Thoracic aorta (tissue), 2 donors: Measurements from ENCODE around the gene GPR108. TPM values are rescaled to one million over a fixed set of nuclear protein-coding genes. Genes with fewer than 3 reads are reported as not detected.
A peak's percentile ranks its signal among the peaks of the same experiment; 100 is the strongest.
"Not testable (repeated sequence)": the region's sequence is repeated elsewhere in the genome, so short reads cannot be mapped to it uniquely, and the experiment has no call there.

Experiments
- ATAC-seq: fragments of 150-250 bp; one replicate; pipeline ENCODE4 v1.8.0; 2017; ENCODE audit warnings: low read depth; ENCODE audit not compliant: insufficient number of reproducible peaks, low FRiP score
- DNase-seq: peaks from one replicate; pipeline ENCODE4 v3.0.0-alpha.2; 2020; ENCODE audit warnings: low spot score
- H3K27ac ChIP-seq, 2 donors: fragments of 200-600 bp; sonication (generic); 1 replicate in 1 of 2; 2 replicates in 1 of 2; pipeline ENCODE4 v1.5.1; 2016; ENCODE audit warnings: mild to moderate bottlenecking in 2 of 2, moderate library complexity in 2 of 2
- H3K27me3 ChIP-seq: fragments of 200-600 bp; sonication (generic); replicated peaks from 2 replicates; pipeline ENCODE4 v1.6.0; 2016; ENCODE audit warnings: mild to moderate bottlenecking; ENCODE audit not compliant: insufficient read depth
- H3K36me3 ChIP-seq: fragments of 200-600 bp; sonication (generic); one replicate; pipeline ENCODE4 v1.5.1; 2016
- H3K4me1 ChIP-seq, 2 donors: fragments of 200-600 bp; sonication (generic); 1 replicate in 1 of 2; 2 replicates in 1 of 2; pipeline versions ENCODE4 v1.5.1 to v1.6.0; 2016; ENCODE audit warnings: low read depth in 2 of 2, mild to moderate bottlenecking in 1 of 2; ENCODE audit not compliant: control insufficient read depth in 1 of 2
- H3K4me3 ChIP-seq: fragments of 200-600 bp; sonication (generic); 2 replicates; pipeline ENCODE4 v1.5.1; 2016; ENCODE audit warnings: mild to moderate bottlenecking
- H3K9me3 ChIP-seq: fragments of 200-600 bp; sonication (generic); 2 replicates; pipeline ENCODE4 v1.5.1; 2016
- CTCF ChIP-seq: fragments of 200-600 bp; sonication (generic); IDR thresholded peaks from one replicate; pipeline ENCODE4 v1.5.1; 2019; ENCODE audit warnings: antibody characterized with exemption
- total RNA-seq, 2 donors: library from RNA; depleted of rRNA; stranded (reverse); fragments of >200 nt; gene quantifications; one replicate each; pipeline versions ENCODE4 v1.1.0 to v1.2.3, GENCODE V29; 2016

Gene GPR108
- 10 to 100 TPM; 32.2 to 84.2 TPM for total RNA-seq

- Histone ChIP-seq H3K27ac (peak within 1 kb of the TSS; percentile 90 to 92), H3K9me3 (no peaks in the 10 kb centered on the region), H3K4me3 (peak within 1 kb of the TSS; percentile 96), H3K27me3 (no peaks in the 10 kb centered on the region), H3K4me1 (peaks cover 21 to 47% of the 10 kb centered on the region in 2 donors), H3K36me3 (peaks cover 9% of the 10 kb centered on the region)
- peak; percentile 92 for ATAC-seq
- peak; percentile 99 for DNase-seq
- no peak for TF ChIP-seq CTCF
Measured at GRCh38 chr19:6737284-6737872, at the start of gene GPR108. Gene GPR108 (minus strand): TSS chr19:6737580. CDS start chr19:6737576, 4 bp downstream.

DNA sequence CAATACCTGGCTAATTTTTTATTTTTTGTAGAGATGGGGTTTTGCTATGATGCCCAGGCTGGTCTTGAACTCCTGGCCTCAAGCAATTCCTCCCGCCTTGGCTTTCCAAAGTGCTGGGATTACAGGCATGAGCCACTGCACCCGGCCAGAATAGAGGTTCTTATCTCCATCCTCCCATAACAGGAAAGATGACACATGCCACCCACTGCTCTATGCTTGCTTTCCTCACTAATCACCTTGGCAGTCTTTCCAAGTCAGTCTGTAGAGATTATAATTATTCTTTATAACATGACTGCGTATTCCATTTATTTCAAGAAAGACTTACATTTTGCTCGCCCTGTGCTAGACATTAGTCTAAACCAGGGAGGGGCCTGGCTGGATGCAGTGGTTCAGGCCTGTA lies 41.8 kb upstream of the GPR108 start:
- ATAC-seq (no peak), DNase-seq (no peak)
- Histone ChIP-seq H3K27me3 (no peaks in the 10 kb centered on the region), H3K4me3 (no peak overlapping the region), H3K9me3 (no peaks in the 10 kb centered on the region), H3K27ac (no peak overlapping the region), H3K4me1 (no peaks in the 10 kb centered on the region), H3K36me3 (no peaks in the 10 kb centered on the region)
- no peak for TF ChIP-seq CTCF

GRCh38 chr19:6778386-6778785 lies 41.0 kb upstream of the GPR108 start:
- Histone ChIP-seq H3K27me3 (no peaks in the 10 kb centered on the region), H3K4me1 (no peaks in the 10 kb centered on the region), H3K9me3 (no peaks in the 10 kb centered on the region), H3K27ac (no peak overlapping the region), H3K36me3 (no peaks in the 10 kb centered on the region), H3K4me3 (no peak overlapping the region)
- ATAC-seq (no peak), DNase-seq (no peak)
- no peak for TF ChIP-seq CTCF

DNA sequence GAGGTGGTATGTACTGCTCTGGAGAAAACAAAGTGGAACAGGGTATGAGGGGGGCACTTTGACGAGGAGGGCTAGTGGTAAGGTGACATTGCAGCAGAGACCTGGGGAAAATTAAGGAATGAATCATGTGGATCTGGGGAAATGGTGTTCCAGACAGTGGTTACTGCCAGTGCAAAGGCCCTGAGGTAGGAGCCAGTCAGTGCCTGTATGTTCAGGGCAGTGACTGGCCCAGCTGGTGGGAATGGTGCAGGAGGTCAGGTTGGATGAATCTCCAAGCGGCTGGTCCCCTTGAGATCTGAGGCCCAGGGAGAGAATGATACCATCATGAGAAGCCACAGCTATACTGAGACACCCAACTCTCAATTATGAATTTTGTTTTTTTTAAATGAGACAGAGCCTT lies 40.1 kb upstream of the GPR108 start:
- TF ChIP-seq CTCF, result no peak
- no peak for ATAC-seq
- Histone ChIP-seq H3K36me3 (no peaks in the 10 kb centered on the region), H3K27me3 (no peaks in the 10 kb centered on the region), H3K4me3 (no peak overlapping the region), H3K9me3 (no peaks in the 10 kb centered on the region), H3K4me1 (no peaks in the 10 kb centered on the region), H3K27ac (no peak overlapping the region)
- no peak for DNase-seq

DNA sequence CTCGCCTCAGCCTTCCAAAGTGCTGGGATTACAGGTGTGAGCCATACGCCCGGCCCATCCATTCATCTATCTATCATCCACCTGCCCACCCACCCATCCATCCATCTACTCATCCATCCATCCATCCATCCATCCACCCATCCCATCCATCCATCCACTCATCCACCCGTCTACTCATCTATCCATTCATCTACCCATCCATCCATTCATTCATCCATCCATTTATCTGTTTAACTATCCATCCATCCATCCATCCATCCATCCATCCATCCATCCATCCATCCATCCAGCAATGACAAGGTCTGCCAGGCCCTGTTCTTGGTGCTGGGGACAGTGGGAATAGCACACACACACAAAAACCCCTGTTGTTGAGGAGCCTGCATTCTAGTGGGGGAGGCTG lies 39.6 kb upstream of the GPR108 start:
- Histone ChIP-seq H3K4me1 (no peaks in the 10 kb centered on the region), H3K9me3 (no peaks in the 10 kb centered on the region), H3K4me3 (no peak overlapping the region), H3K36me3 (no peaks in the 10 kb centered on the region), H3K27me3 (no peaks in the 10 kb centered on the region), H3K27ac (no peak overlapping the region)
- ATAC-seq (no peak), DNase-seq (no peak)
- no peak for TF ChIP-seq CTCF

DNA sequence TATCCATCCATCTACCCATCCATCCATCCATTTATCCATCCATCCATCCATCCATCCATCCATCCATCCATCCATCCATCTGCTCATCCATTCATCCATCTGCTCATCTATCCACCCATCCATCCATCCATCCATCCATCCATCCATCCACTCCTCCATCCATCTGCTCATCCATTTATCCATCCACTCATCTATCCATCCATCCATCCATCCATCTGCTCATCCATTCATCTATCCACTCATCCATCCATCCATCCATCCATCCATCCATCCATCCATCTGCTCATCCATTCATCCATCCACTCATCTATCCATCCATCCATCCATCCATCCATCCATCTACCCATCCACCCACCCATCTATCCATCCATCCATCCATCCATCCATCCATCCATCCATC lies 38.7 kb upstream of the GPR108 start:
- not testable (repeated sequence) for DNase-seq, H3K36me3 ChIP-seq, ATAC-seq, H3K4me1 ChIP-seq, H3K27me3 ChIP-seq, H3K9me3 ChIP-seq, H3K27ac ChIP-seq, H3K4me3 ChIP-seq
